Nephron (organoid): ENCODE results near the gene RAP1GAP.

ENCODE experiments used
- H3K27ac Mint-ChIP-seq, 3 experiments: 2 replicates each; pipeline ENCODE4 v1.8.0; 2020; ENCODE audit warnings: mixed read lengths in 3 of 3, mild to moderate bottlenecking in 2 of 3, moderate library complexity in 1 of 3
- H3K27me3 Mint-ChIP-seq: 2 replicates; pipeline ENCODE4 v1.8.0; 2021; ENCODE audit warnings: low read depth, mild to moderate bottlenecking, moderate library complexity, mixed read lengths
- H3K36me3 Mint-ChIP-seq: 2 replicates; pipeline ENCODE4 v1.8.0; 2020; ENCODE audit warnings: low read depth, mixed read lengths
- H3K4me1 Mint-ChIP-seq: 2 replicates; pipeline ENCODE4 v1.8.0; 2020; ENCODE audit warnings: mixed read lengths
- H3K4me3 Mint-ChIP-seq, 3 experiments: 2 replicates each; pipeline ENCODE4 v1.8.0; 2020; ENCODE audit warnings: mild to moderate bottlenecking in 3 of 3, mixed read lengths in 3 of 3, moderate library complexity in 2 of 3
- H3K9me3 Mint-ChIP-seq: 2 replicates; pipeline ENCODE4 v1.8.0; 2020; ENCODE audit warnings: mixed read lengths
- TF ChIP-seq, protein P1 (sequence below), 3 experiments: fragments of 200-600 bp; sonication (generic); IDR thresholded peaks; one replicate each; pipeline ENCODE4 v1.5.0; 2021; ENCODE audit warnings: antibody characterized with exemption in 3 of 3; ENCODE audit not compliant: unreplicated experiment in 3 of 3

The RAP1GAP gene

DNA sequence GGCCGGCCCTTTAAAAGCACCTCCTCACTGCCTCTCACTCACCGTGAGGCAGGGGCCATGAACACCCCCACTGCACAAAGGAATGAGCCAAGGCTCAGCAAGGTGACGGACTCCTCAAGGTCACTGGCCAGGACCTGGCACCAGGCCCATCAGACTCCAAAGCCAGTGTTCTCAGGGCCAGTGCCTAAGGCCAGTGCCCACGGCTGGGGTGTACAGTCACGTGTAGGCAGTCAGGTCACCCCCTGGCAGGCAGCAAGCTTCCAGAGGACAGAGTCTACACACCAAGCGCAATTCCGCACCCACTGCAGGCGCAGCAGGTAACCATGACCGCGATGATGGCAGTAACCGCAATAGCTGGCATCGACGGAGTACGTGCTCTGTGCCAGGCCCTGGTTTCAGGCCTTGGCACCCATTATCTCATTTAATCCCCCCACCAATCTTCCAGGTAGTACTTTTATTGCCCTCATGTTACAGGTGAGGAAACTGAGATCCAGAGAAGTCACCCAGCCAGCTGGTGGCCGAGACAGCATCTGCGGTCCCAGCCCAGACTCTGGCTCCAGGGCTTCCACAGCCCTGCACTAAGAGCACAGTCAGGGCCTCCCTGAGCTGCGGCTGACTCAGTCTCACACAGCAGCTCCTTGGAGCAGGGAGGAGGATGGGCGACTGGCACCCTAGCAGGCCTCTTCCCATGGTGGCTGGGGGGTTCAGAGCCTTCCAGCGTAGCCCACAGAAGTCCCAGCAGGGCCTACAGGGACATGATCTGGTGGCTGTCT, 27.0 kb downstream of the RAP1GAP start:
- no peak overlapping the region for H3K27ac Mint-ChIP-seq
- H3K4me3 Mint-ChIP-seq, result no peak overlapping the region
- H3K4me1 Mint-ChIP-seq, result peaks cover 18% of the 10 kb centered on the region
- no peaks in the 10 kb centered on the region for H3K9me3 Mint-ChIP-seq
- H3K27me3 Mint-ChIP-seq, result peaks cover 31% of the 10 kb centered on the region
- TF ChIP-seq, protein P1, sequence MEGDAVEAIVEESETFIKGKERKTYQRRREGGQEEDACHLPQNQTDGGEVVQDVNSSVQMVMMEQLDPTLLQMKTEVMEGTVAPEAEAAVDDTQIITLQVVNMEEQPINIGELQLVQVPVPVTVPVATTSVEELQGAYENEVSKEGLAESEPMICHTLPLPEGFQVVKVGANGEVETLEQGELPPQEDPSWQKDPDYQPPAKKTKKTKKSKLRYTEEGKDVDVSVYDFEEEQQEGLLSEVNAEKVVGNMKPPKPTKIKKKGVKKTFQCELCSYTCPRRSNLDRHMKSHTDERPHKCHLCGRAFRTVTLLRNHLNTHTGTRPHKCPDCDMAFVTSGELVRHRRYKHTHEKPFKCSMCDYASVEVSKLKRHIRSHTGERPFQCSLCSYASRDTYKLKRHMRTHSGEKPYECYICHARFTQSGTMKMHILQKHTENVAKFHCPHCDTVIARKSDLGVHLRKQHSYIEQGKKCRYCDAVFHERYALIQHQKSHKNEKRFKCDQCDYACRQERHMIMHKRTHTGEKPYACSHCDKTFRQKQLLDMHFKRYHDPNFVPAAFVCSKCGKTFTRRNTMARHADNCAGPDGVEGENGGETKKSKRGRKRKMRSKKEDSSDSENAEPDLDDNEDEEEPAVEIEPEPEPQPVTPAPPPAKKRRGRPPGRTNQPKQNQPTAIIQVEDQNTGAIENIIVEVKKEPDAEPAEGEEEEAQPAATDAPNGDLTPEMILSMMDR (IDR thresholded peaks at IDR 0.05; ENCODE audit: unreplicated experiment in 3 of 3), result no peak
- no peaks in the 10 kb centered on the region for H3K36me3 Mint-ChIP-seq

DNA sequence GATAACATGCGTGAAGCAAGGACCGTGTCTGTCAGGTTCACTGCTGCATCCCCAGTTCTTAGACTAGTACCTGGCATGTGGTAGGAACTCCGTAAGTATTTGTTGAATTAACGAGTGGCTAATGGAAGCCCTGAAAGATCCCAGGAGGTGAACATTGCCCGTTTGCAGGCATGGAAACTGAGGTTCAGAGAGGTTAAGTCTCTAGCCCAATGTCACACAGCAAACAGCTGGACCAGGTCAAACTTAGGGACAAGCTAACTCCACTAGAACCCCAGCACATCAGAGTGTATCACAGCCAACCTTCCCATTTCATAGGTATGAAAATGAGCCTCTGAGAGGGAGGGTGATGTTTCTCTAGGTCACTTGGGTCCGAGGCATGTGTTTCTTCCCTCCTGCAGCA, 27.6 kb downstream of the RAP1GAP start:
- Mint-ChIP-seq H3K27me3 (peaks cover 31% of the 10 kb centered on the region), H3K4me1 (peaks cover 18% of the 10 kb centered on the region), H3K9me3 (no peaks in the 10 kb centered on the region), H3K27ac (no peak overlapping the region), H3K36me3 (no peaks in the 10 kb centered on the region), H3K4me3 (no peak overlapping the region)
- TF ChIP-seq, protein P1 (IDR thresholded peaks at IDR 0.05; ENCODE audit: unreplicated experiment in 3 of 3), result no peak

DNA sequence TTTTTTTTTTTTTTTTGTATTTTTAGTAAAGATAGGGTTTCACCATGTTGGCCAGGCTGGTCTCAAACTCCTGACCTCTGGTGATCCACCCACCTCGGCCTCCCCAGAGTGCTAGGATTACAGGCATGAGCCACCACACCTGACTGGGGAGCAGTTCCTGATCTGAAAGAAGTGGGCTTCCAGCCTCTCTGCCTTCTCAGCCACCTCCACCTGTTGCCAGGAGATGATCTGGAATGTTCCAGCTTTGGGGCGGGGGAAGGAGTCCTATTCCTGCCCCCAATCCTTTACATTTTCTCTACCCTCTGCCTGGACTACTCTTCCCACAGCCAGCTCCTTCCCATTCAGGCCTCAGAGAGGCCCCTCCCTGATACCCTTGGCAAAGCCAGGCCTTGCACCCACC, 28.1 kb downstream of the RAP1GAP start:
- Mint-ChIP-seq H3K4me3 (no peak overlapping the region), H3K4me1 (peaks cover 18% of the 10 kb centered on the region), H3K27me3 (peaks cover 31% of the 10 kb centered on the region), H3K9me3 (no peaks in the 10 kb centered on the region), H3K36me3 (no peaks in the 10 kb centered on the region), H3K27ac (no peak overlapping the region)
- TF ChIP-seq, protein P1 (IDR thresholded peaks at IDR 0.05; ENCODE audit: unreplicated experiment in 3 of 3), result no peak

DNA sequence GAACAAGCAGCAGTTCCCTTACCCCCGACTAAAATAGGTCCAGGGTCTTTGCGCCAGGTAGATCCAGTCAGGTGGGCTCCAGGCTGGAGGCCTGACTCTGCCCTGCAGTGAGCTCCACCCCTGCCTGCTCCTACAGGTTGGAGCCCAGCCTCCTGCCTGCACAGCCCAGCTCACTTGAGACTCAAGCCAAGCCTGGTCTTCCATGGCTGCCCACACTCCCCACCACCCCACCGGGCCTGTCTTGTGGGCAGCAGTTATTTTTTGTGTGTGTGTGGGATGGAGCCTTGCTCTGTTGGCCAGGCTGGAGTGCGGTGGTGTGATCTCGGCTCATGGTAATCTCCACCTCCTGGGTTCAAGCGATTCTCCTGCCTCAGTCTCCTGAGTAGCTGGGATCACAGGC, 28.5 kb downstream of the RAP1GAP start:
- peaks cover 18% of the 10 kb centered on the region for H3K4me1 Mint-ChIP-seq
- peaks cover 31% of the 10 kb centered on the region for H3K27me3 Mint-ChIP-seq
- H3K9me3 Mint-ChIP-seq, result no peaks in the 10 kb centered on the region
- no peak overlapping the region for H3K4me3 Mint-ChIP-seq
- H3K36me3 Mint-ChIP-seq, result no peaks in the 10 kb centered on the region
- H3K27ac Mint-ChIP-seq, result no peak overlapping the region
- TF ChIP-seq, protein P1 (IDR thresholded peaks at IDR 0.05; ENCODE audit: unreplicated experiment in 3 of 3), result no peak

DNA sequence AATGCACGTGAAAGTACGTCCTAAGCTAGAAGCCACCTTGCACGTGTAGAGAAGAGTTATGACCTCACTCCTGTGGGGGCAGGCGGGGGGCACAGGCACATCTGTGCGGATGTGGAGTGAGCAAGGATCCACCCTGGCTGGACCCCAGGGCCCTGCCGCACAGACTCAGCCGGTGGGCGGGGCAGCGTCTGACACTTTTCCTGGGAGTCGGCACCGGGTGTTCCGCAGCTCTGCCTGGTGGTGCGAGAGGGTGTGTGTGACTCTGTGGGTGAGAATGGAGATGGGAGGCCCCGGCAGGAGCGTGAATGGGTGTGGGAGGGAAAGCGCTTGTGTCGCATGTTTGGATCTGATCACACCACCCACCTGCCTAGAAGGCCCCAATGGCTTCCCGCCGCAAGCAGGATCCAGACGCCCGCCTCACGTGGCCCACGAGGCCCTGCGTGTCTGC, 29.5 kb downstream of the RAP1GAP start:
- Mint-ChIP-seq H3K9me3 (no peaks in the 10 kb centered on the region), H3K27me3 (peaks cover 31% of the 10 kb centered on the region), H3K4me3 (no peak overlapping the region), H3K36me3 (no peaks in the 10 kb centered on the region), H3K27ac (no peak overlapping the region), H3K4me1 (peaks cover 25% of the 10 kb centered on the region)
- TF ChIP-seq, protein P1 (IDR thresholded peaks at IDR 0.05; ENCODE audit: unreplicated experiment in 3 of 3), result no peak
